Stomach smooth muscle (tissue), 2 donors: ENCODE data around the gene CLUH.

ENCODE experiments used
- H3K27ac ChIP-seq: one replicate; pipeline ENCODE4 v1.7.0; 2013; ENCODE audit warnings: mild to moderate bottlenecking, low read length, inconsistent platforms
- H3K27me3 ChIP-seq, 2 donors: one replicate each; pipeline ENCODE4 v1.7.0; 2013; ENCODE audit warnings: low read length in 2 of 2; ENCODE audit not compliant: insufficient read depth in 2 of 2, control insufficient read depth in 1 of 2
- H3K36me3 ChIP-seq, 2 donors: one replicate each; pipeline ENCODE4 v1.7.0; 2013; ENCODE audit warnings: low read length in 2 of 2; ENCODE audit not compliant: control insufficient read depth in 2 of 2, insufficient read depth in 2 of 2
- H3K4me1 ChIP-seq: one replicate; pipeline ENCODE4 v1.7.0; 2013; ENCODE audit warnings: low read length; ENCODE audit not compliant: control insufficient read depth, insufficient read depth
- H3K4me3 ChIP-seq, 2 donors: one replicate each; pipeline ENCODE4 v1.7.0; 2013; ENCODE audit warnings: low read length in 2 of 2
- H3K9ac ChIP-seq, 2 donors: one replicate each; pipeline ENCODE4 v1.7.0; 2013; ENCODE audit warnings: low read length in 2 of 2, mild to moderate bottlenecking in 1 of 2
- H3K9me3 ChIP-seq, 2 donors: one replicate each; pipeline ENCODE4 v1.7.0; 2013; ENCODE audit warnings: low read length in 2 of 2; ENCODE audit not compliant: control insufficient read depth in 2 of 2
- donor health status: healthy.
- donor health status: Pancreatic carcinoma.

The CLUH gene

GRCh38 chr17:2707721-2708584 is 3.6 kb downstream of the CLUH start:
- Histone ChIP-seq H3K4me1 (peaks cover 74% of the 10 kb centered on the region), H3K36me3 (peaks cover 8 to 11% of the 10 kb centered on the region in 2 donors), H3K4me3 (peak overlapping the region in 1 of 2 donors; percentile 52), H3K9me3 (no peaks in the 10 kb centered on the region), H3K27me3 (no peaks in the 10 kb centered on the region), H3K9ac (peak overlapping the region; percentile 29 to 55), H3K27ac (peak overlapping the region; percentile 53)

- no peaks in the 10 kb centered on the region for H3K9me3 ChIP-seq
- H3K36me3 ChIP-seq = peaks cover 12 to 16% of the 10 kb centered on the region in 2 donors
- peaks cover 72% of the 10 kb centered on the region for H3K4me1 ChIP-seq
- no peak overlapping the region for H3K9ac ChIP-seq
- peak overlapping the region; percentile 46 for H3K27ac ChIP-seq
- H3K4me3 ChIP-seq = no peak overlapping the region
- H3K27me3 ChIP-seq = no peaks in the 10 kb centered on the region
Measured at GRCh38 chr17:2706911-2707510, 4.6 kb downstream of the CLUH start.

- no peaks in the 10 kb centered on the region for H3K9me3 ChIP-seq
- no peak overlapping the region for H3K4me3 ChIP-seq
- peaks cover 14 to 19% of the 10 kb centered on the region in 2 donors for H3K36me3 ChIP-seq
- H3K4me1 ChIP-seq = peaks cover 73% of the 10 kb centered on the region
- H3K27me3 ChIP-seq = no peaks in the 10 kb centered on the region
- H3K9ac ChIP-seq = peak overlapping the region in 1 of 2 donors; percentile 51
- H3K27ac ChIP-seq = no peak overlapping the region
Measured at GRCh38 chr17:2705888-2706795, 5.4 kb downstream of the CLUH start.

DNA sequence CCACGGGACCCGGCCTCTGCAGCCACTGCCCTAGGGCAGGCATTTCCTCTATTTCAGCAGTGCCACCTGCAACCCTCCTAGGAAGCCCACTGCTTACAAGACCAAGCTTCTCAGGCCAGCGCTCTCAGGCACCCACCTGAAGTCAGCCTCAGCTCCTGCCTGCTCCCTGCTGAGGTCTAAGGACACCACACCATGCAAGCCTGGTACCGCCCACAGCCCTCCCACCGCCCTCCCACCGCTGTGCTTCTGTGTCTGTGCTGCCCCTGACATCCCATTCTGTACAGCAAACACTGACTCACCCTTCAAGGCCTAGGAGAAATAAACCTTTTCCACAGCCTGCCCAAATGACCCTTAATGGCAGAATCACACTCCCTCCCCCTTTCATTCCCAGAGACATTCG is 6.3 kb downstream of the CLUH start:
- H3K27ac ChIP-seq = no peak overlapping the region
- no peak overlapping the region for H3K9ac ChIP-seq
- no peaks in the 10 kb centered on the region for H3K27me3 ChIP-seq
- peaks cover 64% of the 10 kb centered on the region for H3K4me1 ChIP-seq
- H3K36me3 ChIP-seq = peaks cover 19 to 25% of the 10 kb centered on the region in 2 donors
- no peaks in the 10 kb centered on the region for H3K9me3 ChIP-seq
- H3K4me3 ChIP-seq = no peak overlapping the region

- H3K9ac ChIP-seq = no peak overlapping the region
- no peaks in the 10 kb centered on the region for H3K9me3 ChIP-seq
- H3K36me3 ChIP-seq = peaks cover 19 to 29% of the 10 kb centered on the region in 2 donors
- H3K27me3 ChIP-seq = no peaks in the 10 kb centered on the region
- H3K4me1 ChIP-seq = peaks cover 60% of the 10 kb centered on the region
- H3K27ac ChIP-seq = peak overlapping the region; percentile 11
- no peak overlapping the region for H3K4me3 ChIP-seq
Measured at GRCh38 chr17:2704890-2705248, 6.7 kb downstream of the CLUH start.

DNA sequence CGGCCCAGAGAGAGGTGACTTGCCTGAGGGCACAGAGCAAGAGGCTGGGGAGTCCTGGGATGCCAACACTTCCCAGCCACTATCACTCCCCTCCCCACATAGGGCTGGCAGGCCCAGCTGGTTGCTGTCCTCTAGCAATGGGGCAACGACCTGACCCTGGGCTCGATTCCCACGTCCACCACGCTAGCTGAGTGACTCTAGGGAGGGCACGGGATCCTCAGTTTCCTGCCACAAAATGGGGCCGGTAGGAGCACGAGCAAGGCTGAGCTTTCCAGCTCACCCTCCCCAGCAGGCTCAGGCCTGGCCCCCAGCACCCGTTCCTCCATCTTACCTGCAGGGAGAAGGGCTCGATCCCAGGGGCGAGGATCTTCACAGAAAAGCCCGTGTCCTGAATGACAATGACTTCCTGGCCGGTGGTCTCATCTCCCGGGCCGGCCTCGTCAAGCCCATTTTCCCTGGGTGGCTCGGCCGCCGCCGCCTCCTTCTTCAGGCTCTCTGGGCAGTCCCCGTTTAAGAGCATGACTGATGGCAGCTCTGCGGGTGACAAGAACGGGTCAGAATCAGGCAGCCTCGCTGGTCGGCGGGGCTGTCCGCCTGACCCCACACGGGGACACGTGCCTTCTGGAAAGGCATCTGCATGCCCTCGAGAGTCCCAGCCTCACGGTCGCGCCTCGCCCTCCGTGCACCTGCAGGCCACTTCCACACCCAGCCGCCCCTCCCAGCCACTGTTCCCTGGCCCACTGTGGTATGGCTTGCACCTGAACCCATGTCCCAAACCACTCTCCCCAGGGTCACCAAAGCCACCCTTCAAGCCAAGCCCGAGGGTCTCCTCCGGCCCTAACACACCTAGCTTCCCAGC is 7.3 kb downstream of the CLUH start:
- H3K27ac ChIP-seq = peak overlapping the region; percentile 11
- peaks cover 54% of the 10 kb centered on the region for H3K4me1 ChIP-seq
- H3K27me3 ChIP-seq = no peaks in the 10 kb centered on the region
- no peak overlapping the region for H3K4me3 ChIP-seq
- H3K36me3 ChIP-seq = peaks cover 19 to 29% of the 10 kb centered on the region in 2 donors
- no peaks in the 10 kb centered on the region for H3K9me3 ChIP-seq
- H3K9ac ChIP-seq = no peak overlapping the region

DNA sequence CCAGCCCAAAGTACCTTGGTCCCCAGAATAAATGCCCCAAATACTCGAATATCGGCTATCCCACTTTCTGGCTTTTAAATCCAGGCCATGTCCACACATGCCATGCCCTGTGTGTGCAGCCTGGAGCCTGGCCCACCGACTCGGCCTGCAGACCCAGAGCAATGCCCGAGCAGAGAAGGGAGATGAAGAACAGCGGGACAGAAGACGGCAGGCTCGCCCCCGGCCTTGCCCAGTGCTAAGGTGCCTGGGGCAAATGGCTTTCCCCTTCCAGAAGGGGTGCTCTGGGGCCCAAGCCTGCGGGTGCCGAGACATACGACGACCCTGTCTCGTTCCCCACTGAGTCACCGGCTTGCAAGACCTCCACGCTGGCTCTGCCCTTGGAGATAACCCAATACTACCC is 8.0 kb downstream of the CLUH start:
- Histone ChIP-seq H3K27me3 (no peaks in the 10 kb centered on the region), H3K4me1 (peaks cover 48% of the 10 kb centered on the region), H3K9me3 (no peaks in the 10 kb centered on the region), H3K9ac (no peak overlapping the region), H3K27ac (no peak overlapping the region), H3K36me3 (peaks cover 25 to 32% of the 10 kb centered on the region in 2 donors), H3K4me3 (no peak overlapping the region)

- Histone ChIP-seq H3K36me3 (peaks cover 27 to 34% of the 10 kb centered on the region in 2 donors), H3K4me3 (no peak overlapping the region), H3K9me3 (no peaks in the 10 kb centered on the region), H3K9ac (no peak overlapping the region), H3K27me3 (no peaks in the 10 kb centered on the region), H3K4me1 (peaks cover 43% of the 10 kb centered on the region), H3K27ac (no peak overlapping the region)
Measured at GRCh38 chr17:2703181-2703580, 8.4 kb downstream of the CLUH start.

DNA sequence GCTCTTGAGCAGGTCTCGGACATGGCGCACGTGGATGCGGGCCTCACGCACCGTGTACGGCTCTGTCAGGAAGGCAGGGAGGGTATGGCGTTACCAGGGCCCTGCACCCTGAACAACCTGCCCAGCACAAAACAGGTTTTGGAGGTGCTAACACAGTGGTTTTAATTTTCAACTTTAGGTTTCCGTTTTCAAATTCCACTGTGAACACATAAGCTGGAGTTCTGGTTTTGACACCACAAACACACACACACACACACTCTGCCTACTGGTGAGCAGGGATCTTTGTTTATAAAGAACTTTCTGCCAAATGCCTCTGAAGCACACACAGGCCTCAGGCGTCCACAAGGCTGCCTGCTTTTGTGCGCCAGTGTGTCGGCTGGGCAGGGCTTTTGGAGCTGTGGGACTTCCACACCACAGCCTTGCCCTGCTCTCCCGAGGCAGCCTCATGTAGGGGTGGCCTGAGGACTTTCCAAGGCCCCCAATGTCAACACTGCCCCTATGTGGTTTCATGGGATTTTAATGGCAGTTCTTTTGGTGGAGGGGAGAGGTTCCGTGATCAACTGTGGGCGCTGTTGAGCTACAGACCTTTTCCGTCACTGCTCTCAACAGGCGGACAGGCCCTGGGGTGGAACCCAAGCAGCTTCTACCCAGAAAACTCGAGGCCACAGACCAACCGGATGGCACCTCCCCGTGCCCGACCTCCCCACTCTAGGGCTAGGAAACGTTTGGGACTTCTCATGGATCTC is 9.4 kb downstream of the CLUH start:
- H3K27ac ChIP-seq = peak overlapping the region; percentile 46
- H3K9me3 ChIP-seq = no peaks in the 10 kb centered on the region
- H3K36me3 ChIP-seq = peaks cover 35 to 38% of the 10 kb centered on the region in 2 donors
- H3K27me3 ChIP-seq = no peaks in the 10 kb centered on the region
- H3K4me1 ChIP-seq = peaks cover 33% of the 10 kb centered on the region
- H3K4me3 ChIP-seq = no peak overlapping the region
- H3K9ac ChIP-seq = peak overlapping the region in 1 of 2 donors; percentile 36
